Measurements from ENCODE around the gene AHNAK2.
"Not testable (repeated sequence)": the region's sequence is repeated elsewhere in the genome, so short reads cannot be mapped to it uniquely, and the experiment has no call there.

AHNAK2 gene

DNA sequence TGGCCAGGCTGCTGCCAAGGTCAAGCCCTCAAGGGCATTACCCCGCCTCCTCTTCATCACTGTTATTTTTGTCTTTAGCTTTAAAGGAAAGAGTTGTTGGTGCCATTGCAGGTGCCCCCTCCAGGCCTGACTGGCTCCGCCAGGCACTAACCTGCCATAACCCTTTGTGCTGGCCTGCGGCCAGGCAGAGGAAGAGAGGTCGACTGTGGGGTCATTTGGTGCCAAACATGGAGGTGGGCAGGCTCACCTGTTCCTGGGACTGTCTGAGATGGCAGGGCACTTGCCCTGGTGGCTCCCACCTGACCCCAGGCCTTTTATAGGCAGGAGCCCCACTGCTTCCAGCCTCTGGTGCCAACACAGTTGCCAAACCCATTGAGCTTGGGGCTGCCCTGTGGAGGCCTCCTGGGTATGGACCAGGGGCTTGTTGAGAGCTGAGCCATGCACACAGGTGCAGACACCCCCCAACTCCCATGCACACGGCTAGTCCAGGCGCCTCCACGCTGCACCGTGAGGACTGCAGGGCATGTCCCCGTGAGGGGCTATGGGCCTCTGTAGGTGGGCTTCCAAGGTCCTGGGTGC lies 82.9 kb downstream of the AHNAK2 start:
- no peak for FAIRE-seq

DNA sequence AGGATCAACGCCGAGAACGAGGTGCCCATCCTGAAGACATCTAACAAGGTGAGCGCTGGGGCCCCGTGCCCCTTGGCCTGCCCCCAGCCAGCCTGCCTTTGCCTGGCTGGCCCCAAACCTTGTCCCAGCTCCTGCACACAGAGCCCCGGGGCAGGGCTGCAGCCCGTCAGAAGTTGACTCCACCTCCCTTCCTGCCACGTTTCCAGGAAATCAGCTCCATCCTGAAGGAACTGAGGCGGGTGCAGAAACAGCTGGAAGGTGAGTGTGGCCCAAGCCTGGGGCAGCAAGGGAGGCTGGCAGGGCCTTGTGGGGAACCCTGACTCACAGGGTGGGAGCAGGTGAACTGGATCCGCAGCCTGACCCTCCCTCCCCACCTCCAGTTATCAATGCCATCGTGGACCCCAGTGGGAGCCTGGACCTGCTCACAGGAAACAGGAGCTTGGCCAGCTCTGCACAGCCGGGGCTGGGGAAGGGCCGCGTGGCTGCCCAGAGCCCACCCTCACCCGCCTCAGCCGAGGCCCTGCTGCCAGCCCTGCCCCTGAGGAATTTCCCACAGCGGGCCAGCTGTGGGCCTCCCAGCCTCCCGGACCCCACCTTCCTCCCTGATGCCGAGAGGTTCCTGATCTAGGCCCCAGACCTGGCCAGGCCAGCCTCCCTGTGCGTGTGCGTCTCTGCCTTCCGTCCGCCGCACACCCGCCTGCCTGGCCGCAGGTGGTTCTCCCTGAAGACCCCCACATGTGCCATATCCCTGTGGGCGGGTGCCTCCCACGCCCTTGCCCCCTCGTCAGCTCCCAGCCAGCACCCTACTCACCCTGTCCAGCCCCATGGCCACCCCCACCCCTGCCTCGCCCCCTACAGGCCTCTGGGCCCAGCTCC lies 83.6 kb downstream of the AHNAK2 start:
- FAIRE-seq = no peak

DNA sequence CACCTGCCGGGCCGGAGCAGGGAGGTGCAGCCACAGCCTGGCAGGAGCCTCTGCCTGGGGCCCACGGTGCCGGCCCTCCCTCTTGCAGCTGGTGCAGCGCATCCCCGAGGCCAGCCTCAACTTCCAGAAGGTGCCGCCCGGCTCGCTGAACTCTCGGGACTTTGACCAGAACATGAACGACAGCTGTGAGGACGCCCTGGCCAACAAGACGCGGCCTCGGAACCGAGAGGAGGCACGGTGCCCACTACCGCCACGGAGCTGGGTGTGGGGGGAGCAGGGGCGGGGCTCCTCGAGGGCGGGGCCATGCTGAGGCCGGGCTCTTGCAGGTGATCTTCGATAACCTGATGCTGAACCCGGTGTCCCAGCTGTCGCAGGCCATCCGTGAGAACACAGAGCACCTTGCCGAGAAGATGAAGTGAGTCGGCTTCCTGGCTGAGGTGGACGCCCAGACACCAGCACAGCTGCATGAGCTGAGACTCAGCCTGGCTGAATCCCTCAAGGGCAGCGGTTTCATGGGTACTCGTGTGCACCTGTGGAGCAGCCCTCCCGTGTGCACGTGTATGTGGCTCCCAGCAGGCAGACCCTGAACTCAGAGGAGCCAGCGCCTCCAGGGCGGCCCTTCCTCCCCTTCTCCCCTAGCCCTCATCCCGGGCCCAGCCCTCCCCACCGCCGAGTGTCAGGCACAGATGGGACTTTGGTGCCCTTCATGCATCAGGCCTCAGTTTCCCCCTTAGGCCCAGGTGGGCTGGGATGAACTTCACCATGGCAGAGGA lies 84.6 kb downstream of the AHNAK2 start:
- FAIRE-seq = no peak

DNA sequence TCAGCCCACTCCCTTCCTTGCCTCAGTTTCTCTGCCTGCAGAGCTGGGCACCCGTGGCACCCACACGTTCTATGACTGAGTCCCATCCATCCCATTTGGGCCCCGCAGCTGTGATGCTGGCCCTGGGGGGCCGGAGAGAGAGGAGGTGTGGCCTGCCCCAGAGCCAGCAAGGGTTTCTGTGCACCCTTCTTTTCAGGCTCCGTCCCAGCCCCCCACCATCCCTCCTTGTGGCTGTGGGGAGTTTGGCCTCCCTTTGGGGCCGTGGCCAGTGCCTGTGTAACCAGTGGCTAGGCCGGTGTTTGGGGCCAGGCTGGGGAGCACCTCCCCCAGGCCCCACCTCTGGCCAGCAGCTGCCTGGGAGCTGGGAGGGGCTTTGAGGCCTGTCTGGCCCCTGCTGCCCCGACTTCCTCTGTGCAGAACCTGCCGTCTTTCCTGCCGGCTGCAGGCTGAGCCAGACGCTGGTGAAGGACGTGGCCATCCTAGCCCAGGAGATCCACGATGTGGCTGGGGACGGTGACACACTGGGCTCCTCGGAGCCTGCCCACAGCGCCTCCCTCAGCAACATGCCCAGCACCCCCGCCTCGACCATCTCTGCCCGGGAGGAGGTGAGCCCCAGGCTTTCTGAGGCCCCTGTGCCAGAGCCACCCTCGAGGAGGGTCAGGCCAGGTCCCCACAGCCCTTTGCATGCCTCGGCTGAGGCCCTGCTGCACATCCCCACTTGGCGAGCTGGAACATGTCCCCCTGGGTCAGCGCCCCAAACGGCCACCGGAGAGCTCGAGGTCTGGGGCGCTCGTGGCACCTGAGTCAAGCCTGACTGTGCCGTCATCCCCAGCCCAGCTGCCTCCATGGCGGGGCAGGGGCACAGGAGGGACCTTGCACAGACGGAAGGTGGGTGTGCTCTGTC lies 85.4 kb downstream of the AHNAK2 start:
- no peak for FAIRE-seq

DNA sequence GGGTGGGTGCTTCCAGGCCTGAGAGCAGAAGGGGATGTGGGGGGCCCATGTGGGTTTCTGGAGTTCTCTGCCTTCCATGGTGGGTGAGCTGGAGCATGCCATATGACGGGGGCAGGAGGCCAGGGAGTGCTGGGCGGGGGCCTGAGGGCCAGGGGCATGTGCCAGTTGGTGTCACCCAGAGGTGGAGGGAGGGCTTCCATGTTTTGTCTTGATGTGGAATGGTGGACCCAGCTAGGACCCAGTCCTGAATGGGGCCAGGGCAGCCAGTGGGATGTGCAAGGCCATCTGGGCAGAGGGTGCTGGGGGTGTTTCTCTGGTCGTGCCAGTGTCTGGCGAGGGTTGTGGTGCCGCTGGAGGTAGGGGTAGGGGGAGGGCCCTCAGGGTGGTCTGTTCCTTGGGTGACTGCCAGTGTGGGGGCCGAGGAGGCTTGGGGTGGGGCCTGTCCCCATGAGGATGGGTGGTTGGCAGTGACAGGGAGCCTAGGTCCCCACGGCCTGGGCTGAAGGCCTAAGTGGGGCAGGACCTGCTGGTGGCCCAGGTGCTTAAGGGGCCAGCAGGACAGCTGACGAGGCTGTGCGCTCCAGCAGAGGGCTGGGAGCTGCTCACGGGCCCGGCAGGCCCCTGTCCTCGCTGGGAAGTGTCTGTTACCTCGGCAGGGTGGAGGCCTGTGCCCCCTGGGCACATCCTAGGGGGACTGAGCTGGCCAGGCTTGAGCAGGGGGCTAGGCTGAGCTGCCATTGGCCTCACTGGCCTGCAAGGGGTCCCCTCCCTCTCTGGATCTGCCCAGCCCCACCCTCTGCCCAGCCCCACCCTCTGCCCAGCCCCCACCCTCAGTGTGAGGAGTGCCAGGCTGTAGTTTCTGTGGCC lies 86.3 kb downstream of the AHNAK2 start:
- FAIRE-seq = no peak

GRCh38 chr14:104891121-104891551 lies 87.0 kb downstream of the AHNAK2 start:
- FAIRE-seq = no peak

DNA sequence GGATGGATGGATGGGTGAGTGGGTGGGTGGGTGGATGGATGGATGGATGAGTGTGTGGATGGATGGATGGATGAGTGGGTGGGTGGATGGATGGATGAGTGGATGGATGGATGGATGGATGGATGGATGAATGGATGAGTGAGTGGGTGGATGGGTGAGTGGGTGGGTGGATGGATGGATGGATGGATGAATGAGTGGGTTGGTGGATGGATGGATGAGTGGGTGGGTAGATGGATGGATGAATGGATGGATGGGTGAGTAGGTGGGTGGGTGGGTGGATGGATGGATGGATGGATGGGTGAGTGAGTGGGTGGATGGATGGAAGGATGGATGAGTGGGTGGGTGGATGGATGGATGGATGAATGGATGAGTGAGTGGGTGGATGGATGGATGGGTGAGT lies 87.9 kb downstream of the AHNAK2 start:
- FAIRE-seq = not testable (repeated sequence)

DNA sequence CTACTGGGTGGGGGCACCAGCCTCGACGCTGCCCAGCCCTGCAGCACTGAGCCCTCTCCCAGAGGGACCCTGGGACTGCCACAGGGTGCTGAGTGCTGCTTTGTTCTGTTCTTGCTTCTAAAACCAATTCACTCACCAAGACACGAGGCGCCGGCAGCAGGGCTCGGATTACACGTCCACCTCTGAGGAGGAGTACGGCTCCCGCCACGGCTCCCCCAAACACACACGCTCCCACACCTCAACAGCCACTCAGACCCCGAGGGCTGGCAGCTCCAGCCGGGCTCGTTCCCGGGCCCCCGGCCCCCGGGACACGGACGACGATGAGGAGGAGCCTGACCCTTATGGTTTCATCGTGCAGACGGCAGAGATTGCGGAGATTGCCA lies 88.8 kb downstream of the AHNAK2 start:
- no peak for FAIRE-seq

DNA sequence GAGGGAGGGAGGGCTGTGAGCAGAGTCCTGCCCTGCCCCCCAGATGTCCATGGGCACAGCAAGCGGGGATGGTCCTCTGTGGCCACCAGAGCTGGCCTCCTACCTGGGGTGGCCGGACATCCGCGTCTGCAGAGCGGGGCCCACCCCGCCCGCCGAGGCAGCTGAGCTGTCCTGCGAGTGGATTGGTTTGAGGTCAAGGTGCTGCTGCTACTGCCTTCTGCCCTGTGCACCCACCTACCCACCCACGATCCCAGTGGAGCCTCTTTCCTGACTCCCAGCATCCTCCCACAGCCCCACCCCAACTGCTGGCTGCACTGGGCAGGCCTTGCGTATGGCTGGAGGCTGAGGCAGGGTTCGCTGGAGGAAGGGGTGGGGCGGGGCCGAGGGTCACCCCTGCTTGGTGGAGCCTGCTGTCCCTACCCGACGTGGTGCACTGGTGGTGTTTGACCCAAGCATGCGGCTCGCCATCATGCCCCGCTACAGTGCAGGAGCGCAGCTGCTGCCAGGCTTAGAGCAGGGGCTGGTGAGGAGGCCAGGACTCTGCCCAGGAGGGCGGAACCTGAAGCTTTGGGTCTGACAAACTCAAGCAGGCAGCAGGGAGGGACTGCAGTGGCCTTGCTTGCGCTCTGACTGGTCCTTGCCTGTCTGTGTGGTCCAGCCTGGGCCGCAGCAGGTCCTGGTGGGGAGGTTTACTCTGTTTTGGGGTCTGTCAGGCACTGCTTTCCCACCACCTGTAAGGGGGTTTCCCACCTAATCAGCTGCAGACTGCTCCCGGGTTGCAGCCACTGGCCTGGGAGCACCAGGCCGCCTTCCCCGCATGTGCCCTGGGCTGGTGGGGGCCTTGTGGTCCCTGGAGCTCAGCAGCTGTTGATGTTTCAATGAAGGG lies 89.4 kb downstream of the AHNAK2 start:
- no peak for FAIRE-seq

GRCh38 chr14:104887623-104888488 lies 90.3 kb downstream of the AHNAK2 start:
- no peak for FAIRE-seq

Measured in colon (tissue), 2 donors.